Hepatic stellate cell (primary cell): ENCODE data around the gene CHST3.

Experiments
- DNase-seq: peaks from one replicate; pipeline ENCODE4 v3.0.0; 2011; ENCODE audit warnings: low spot score

CHST3 gene

GRCh38 chr10:72010234-72010973 is 46.2 kb downstream of the CHST3 start:
- no peak for DNase-seq

GRCh38 chr10:72011016-72011415 is 46.8 kb downstream of the CHST3 start:
- no peak for DNase-seq

- no peak for DNase-seq
Observed at GRCh38 chr10:72011468-72011867, 47.3 kb downstream of the CHST3 start.

- no peak for DNase-seq
Observed at GRCh38 chr10:72011976-72012512, 47.8 kb downstream of the CHST3 start.

GRCh38 chr10:72012796-72013195 is 48.6 kb downstream of the CHST3 start:
- no peak for DNase-seq

- DNase-seq, result no peak
Observed at GRCh38 chr10:72013202-72013945, 49.2 kb downstream of the CHST3 start.

- DNase-seq, result no peak
Observed at GRCh38 chr10:72014197-72014596, 50.0 kb downstream of the CHST3 start.

- no peak for DNase-seq
Observed at GRCh38 chr10:72014785-72015480, 50.7 kb downstream of the CHST3 start.

GRCh38 chr10:72015841-72016240 is 51.6 kb downstream of the CHST3 start:
- DNase-seq, result no peak

GRCh38 chr10:72016608-72017300 is 52.6 kb downstream of the CHST3 start:
- DNase-seq, result no peak

GRCh38 chr10:72019085-72019876 is 55.1 kb downstream of the CHST3 start:
- no peak for DNase-seq

GRCh38 chr10:72020914-72021809 is 57.0 kb downstream of the CHST3 start:
- DNase-seq, result no peak

GRCh38 chr10:72022228-72022627 is 58.0 kb downstream of the CHST3 start:
- DNase-seq, result no peak

GRCh38 chr10:72024596-72024995 is 60.4 kb downstream of the CHST3 start:
- no peak for DNase-seq

GRCh38 chr10:72025400-72025799 is 61.2 kb downstream of the CHST3 start:
- no peak for DNase-seq

GRCh38 chr10:72025832-72026231 is 61.6 kb downstream of the CHST3 start:
- DNase-seq, result no peak

- DNase-seq, result no peak
Observed at GRCh38 chr10:72026278-72027111, 62.3 kb downstream of the CHST3 start.

GRCh38 chr10:72027498-72027897 is 63.3 kb downstream of the CHST3 start:
- DNase-seq, result no peak

GRCh38 chr10:72029414-72029813 is 65.2 kb downstream of the CHST3 start:
- DNase-seq, result no peak
